Measurements from ENCODE around the gene CCDC17. TPM values are rescaled to one million over a fixed set of nuclear protein-coding genes. Genes with fewer than 3 reads are reported as not detected.

The CCDC17 gene
- total RNA-seq, 1 donor from 2014 or later, result 3.8 TPM

- Histone ChIP-seq H3K36me3 (ENCODE audit: insufficient read depth, low read length) (peaks cover 26% of the 10 kb centered on the region), H3K4me1 (ENCODE audit: insufficient read depth, low read length) (no peaks in the 10 kb centered on the region), H3K79me2 (ENCODE audit: insufficient read depth, low read length) (peaks cover 3% of the 10 kb centered on the region), H3K9ac (ENCODE audit: low read length) (no peak overlapping the region), H3K4me3 (ENCODE audit: insufficient read depth, low read depth, low read length) (no peak overlapping the region), H4K20me1 (ENCODE audit: insufficient read depth, low read length) (peaks cover 13% of the 10 kb centered on the region), H3K27me3 (ENCODE audit: insufficient read depth, low read length) (no peaks in the 10 kb centered on the region), H2AFZ (ENCODE audit: low read depth, low read length) (no peak overlapping the region), H3K27ac (ENCODE audit: low read depth, low read length) (no peak overlapping the region), H3K9me3 (ENCODE audit: insufficient read depth, low read depth, low read length) (no peaks in the 10 kb centered on the region), H3K4me2 (ENCODE audit: low read length) (no peak overlapping the region)
- TF ChIP-seq CTCF (IDR thresholded peaks at IDR 0.05; ENCODE audit: insufficient read depth, low read depth, low read length) (no peak), EZH2 (IDR thresholded peaks at IDR 0.05; ENCODE audit: insufficient read depth, low read length) (no peak)
- H3K27ac Mint-ChIP-seq (ENCODE audit: unreplicated experiment), result no peak overlapping the region
- peaks cover 17% of the 10 kb centered on the region for H3K36me3 Mint-ChIP-seq (ENCODE audit: low read depth, unreplicated experiment)
- H3K9me3 Mint-ChIP-seq (ENCODE audit: unreplicated experiment), result no peaks in the 10 kb centered on the region
- FAIRE-seq, result no peak
- H3K4me1 Mint-ChIP-seq (ENCODE audit: low read depth, unreplicated experiment), result peaks cover 11% of the 10 kb centered on the region
- H3K27me3 Mint-ChIP-seq (ENCODE audit: low read depth, unreplicated experiment), result no peaks in the 10 kb centered on the region
- H3K4me3 Mint-ChIP-seq (ENCODE audit: unreplicated experiment), result no peak overlapping the region
- DNase-seq (ENCODE audit: low read depth), result no peak
These were observed 13.1 kb downstream of the CCDC17 start for GRCh38 chr1:45610589-45611226.

- H3K27ac Mint-ChIP-seq (ENCODE audit: unreplicated experiment), result no peak overlapping the region
- peaks cover 10% of the 10 kb centered on the region for H3K79me2 ChIP-seq (ENCODE audit: insufficient read depth, low read length)
These were observed 15.4 kb downstream of the CCDC17 start for GRCh38 chr1:45608175-45609156.

More at GRCh38 chr1:45608175-45609156, 15.4 kb downstream of the CCDC17 start:
- H3K36me3 Mint-ChIP-seq (ENCODE audit: low read depth, unreplicated experiment), result peaks cover 14% of the 10 kb centered on the region
- peaks cover 18% of the 10 kb centered on the region for H4K20me1 ChIP-seq (ENCODE audit: insufficient read depth, low read length)
- H3K9me3 Mint-ChIP-seq (ENCODE audit: unreplicated experiment), result no peaks in the 10 kb centered on the region
- H3K4me3 ChIP-seq (ENCODE audit: insufficient read depth, low read depth, low read length), result no peak overlapping the region
- no peaks in the 10 kb centered on the region for H3K27me3 ChIP-seq (ENCODE audit: insufficient read depth, low read length)
- H3K36me3 ChIP-seq (ENCODE audit: insufficient read depth, low read length), result peaks cover 25% of the 10 kb centered on the region
- DNase-seq (ENCODE audit: low read depth), result no peak
- H2AFZ ChIP-seq (ENCODE audit: low read depth, low read length), result no peak overlapping the region
- TF ChIP-seq EZH2 (IDR thresholded peaks at IDR 0.05; ENCODE audit: insufficient read depth, low read length) (no peak), CTCF (IDR thresholded peaks at IDR 0.05; ENCODE audit: insufficient read depth, low read depth, low read length) (no peak)
- no peak overlapping the region for H3K9ac ChIP-seq (ENCODE audit: low read length)
- no peaks in the 10 kb centered on the region for H3K9me3 ChIP-seq (ENCODE audit: insufficient read depth, low read depth, low read length)
- no peak overlapping the region for H3K27ac ChIP-seq (ENCODE audit: low read depth, low read length)
- no peaks in the 10 kb centered on the region for H3K4me1 ChIP-seq (ENCODE audit: insufficient read depth, low read length)
- H3K4me2 ChIP-seq (ENCODE audit: low read length), result no peak overlapping the region
- peaks cover 11% of the 10 kb centered on the region for H3K4me1 Mint-ChIP-seq (ENCODE audit: low read depth, unreplicated experiment)
- no peak overlapping the region for H3K4me3 Mint-ChIP-seq (ENCODE audit: unreplicated experiment)
- H3K27me3 Mint-ChIP-seq (ENCODE audit: low read depth, unreplicated experiment), result no peaks in the 10 kb centered on the region
- FAIRE-seq, result no peak

All from astrocyte (in vitro differentiated cells and primary cell).